Activated T-cell treated with anti-CD3 and anti-CD28 coated beads, Interleukin-2, amount 50 U/mL, for 72 hours (primary cell): ENCODE data around the gene ADK. TPM values are rescaled to one million over a fixed set of nuclear protein-coding genes. Genes with fewer than 3 reads are reported as not detected.

Experiments
- ATAC-seq, 2 donors: fragments of 150-1000 bp; cut with Tn5 transposase; replicated peaks in 1 of 2; 2 replicates each; pipeline ENCODE4 v1.10.0; 2021; ENCODE audit warnings: moderate library complexity in 2 of 2, mild to moderate bottlenecking in 1 of 2
- DNase-seq, 2 donors: peaks; one replicate each; pipeline ENCODE4 v3.0.0; 2021 to 2022; ENCODE audit warnings: mixed read lengths in 1 of 2
- H3K27ac Mint-ChIP-seq: one replicate; pipeline ENCODE4 v1.8.0; 2022; ENCODE audit warnings: mild to moderate bottlenecking, moderate library complexity, mixed read lengths
- H3K27me3 Mint-ChIP-seq: one replicate; pipeline ENCODE4 v1.8.0; 2022; ENCODE audit warnings: low read depth, mixed read lengths
- H3K36me3 Mint-ChIP-seq, 2 donors: one replicate each; pipeline ENCODE4 v1.8.0; 2022; ENCODE audit warnings: mixed read lengths in 2 of 2, mild to moderate bottlenecking in 1 of 2; ENCODE audit not compliant: insufficient read depth in 2 of 2
- H3K4me1 Mint-ChIP-seq: one replicate; pipeline ENCODE4 v1.8.0; 2022; ENCODE audit warnings: low read depth, mixed read lengths
- H3K4me3 Mint-ChIP-seq, 2 donors: one replicate each; pipeline ENCODE4 v1.8.0; 2022; ENCODE audit warnings: mild to moderate bottlenecking in 2 of 2, mixed read lengths in 2 of 2, moderate library complexity in 2 of 2
- H3K9me3 Mint-ChIP-seq, 2 donors: one replicate each; pipeline ENCODE4 v1.8.0; 2022; ENCODE audit warnings: mixed read lengths in 2 of 2
- total RNA-seq, 2 donors: library from RNA; stranded (reverse); gene quantifications; one replicate each; pipeline ENCODE4 v1.2.3, GENCODE V29; 2022

ADK gene
- total RNA-seq, 2 donors from 2014 or later = 56.2 to 60.0 TPM

DNA sequence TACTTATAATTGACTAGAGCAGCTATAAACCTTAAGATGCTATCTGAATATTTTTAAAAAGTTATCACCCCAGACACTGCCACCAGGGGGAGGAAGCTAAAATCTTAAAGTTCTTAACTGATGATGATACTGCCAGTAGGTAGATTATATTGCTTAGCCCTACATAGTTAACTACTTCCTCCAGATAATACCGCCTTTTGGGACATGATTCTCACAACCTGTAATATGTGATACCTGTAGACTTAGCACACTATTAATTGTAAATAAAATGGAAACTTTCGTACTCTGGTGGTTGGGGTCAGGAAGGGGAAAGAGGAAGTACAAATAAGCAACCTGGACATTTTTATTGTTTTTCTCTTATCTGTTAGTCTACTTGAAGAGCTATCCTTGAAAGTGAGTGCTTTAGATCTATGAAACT lies 268.9 kb downstream of the ADK start:
- Mint-ChIP-seq H3K36me3 (peaks cover 1 to 6% of the 10 kb centered on the region in 2 donors), H3K9me3 (peaks cover 1 to 2% of the 10 kb centered on the region in 2 donors)
- ATAC-seq = no peak

DNA sequence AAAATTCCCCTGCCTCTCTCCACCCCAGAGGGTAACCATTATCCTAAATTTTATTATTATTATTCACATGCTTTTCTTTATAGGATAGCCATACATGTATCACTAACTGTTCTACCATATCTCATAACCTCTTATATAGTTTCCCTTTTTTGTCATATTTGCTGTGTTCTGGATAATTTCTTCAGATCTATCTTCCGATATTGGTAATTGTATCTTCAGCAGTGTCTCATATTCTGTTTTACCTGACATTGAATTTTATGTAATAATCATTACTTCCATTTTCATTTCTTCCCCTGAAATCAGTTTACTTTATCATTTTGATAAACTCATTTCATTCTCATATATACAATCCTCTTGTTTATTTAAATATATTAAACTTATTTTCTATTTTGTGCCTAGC lies 273.5 kb downstream of the ADK start:
- Mint-ChIP-seq H3K27me3 (no peaks in the 10 kb centered on the region), H3K27ac (peak overlapping the region; percentile 67), H3K4me3 (no peak overlapping the region), H3K36me3 (peaks cover 1 to 6% of the 10 kb centered on the region in 2 donors), H3K9me3 (peaks cover 1 to 2% of the 10 kb centered on the region in 2 donors), H3K4me1 (no peaks in the 10 kb centered on the region)
- DNase-seq (no peak), ATAC-seq (no peak)

More for the DNA sequence above, 268.9 kb downstream of the ADK start:
- Mint-ChIP-seq H3K4me3 (no peak overlapping the region), H3K27me3 (no peaks in the 10 kb centered on the region), H3K27ac (no peak overlapping the region), H3K4me1 (no peaks in the 10 kb centered on the region)
- peak; percentile 17 to 23 for DNase-seq

DNA sequence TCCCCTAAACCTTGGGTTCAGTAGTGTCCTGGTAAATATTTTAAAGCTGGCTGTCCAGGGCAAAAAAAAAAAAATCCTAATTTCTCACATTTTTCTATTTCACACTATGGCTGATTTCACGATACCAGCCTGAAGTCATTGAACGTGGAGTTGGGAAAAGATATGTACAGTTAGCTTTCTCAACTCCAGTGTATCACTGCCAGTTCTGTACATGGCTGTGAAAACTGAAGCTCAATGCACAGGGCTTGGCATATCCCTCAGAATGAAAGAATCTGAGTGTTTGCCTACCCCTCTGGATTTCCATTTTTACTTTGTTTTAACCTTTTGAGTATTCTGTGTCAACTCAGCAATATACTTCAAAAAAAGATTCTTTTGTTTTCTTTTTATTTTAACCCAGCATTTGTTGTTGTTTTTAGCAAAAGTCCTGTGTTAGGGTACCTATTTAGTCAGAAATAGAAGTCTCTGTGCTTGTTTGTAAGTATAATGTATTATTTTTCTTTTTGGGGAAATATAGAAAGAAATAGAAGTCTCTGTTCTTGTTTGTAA lies 274.5 kb downstream of the ADK start:
- Mint-ChIP-seq H3K9me3 (peaks cover 1 to 2% of the 10 kb centered on the region in 2 donors), H3K27ac (no peak overlapping the region), H3K4me1 (no peaks in the 10 kb centered on the region), H3K27me3 (no peaks in the 10 kb centered on the region), H3K4me3 (no peak overlapping the region), H3K36me3 (peaks cover 1 to 7% of the 10 kb centered on the region in 2 donors)
- no peak for DNase-seq
- no peak for ATAC-seq

DNA sequence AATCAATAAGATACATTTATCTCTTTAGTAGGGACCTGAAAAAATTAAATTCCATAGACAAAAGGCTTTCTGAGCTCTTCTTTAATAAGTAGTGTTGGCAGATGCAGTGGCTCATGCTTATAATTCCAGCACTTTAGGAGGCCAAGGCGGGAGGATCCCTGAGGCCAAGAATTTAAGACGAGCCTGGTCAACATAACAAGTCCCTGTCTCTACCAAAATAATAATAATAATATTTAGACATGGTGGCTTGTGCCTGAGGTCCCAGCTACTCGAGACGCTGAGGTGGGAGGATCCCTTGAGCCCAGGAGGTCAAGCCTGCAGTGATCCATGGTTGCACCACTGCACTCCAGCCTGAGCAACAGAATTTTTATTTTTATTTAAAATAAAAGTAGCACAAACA lies 280.8 kb downstream of the ADK start:
- Mint-ChIP-seq H3K36me3 (peaks cover 1 to 7% of the 10 kb centered on the region in 2 donors), H3K9me3 (peaks cover 0 to 2% of the 10 kb centered on the region in 2 donors), H3K27me3 (no peaks in the 10 kb centered on the region), H3K4me1 (no peaks in the 10 kb centered on the region), H3K4me3 (no peak overlapping the region), H3K27ac (no peak overlapping the region)
- DNase-seq (no peak), ATAC-seq (no peak)

DNA sequence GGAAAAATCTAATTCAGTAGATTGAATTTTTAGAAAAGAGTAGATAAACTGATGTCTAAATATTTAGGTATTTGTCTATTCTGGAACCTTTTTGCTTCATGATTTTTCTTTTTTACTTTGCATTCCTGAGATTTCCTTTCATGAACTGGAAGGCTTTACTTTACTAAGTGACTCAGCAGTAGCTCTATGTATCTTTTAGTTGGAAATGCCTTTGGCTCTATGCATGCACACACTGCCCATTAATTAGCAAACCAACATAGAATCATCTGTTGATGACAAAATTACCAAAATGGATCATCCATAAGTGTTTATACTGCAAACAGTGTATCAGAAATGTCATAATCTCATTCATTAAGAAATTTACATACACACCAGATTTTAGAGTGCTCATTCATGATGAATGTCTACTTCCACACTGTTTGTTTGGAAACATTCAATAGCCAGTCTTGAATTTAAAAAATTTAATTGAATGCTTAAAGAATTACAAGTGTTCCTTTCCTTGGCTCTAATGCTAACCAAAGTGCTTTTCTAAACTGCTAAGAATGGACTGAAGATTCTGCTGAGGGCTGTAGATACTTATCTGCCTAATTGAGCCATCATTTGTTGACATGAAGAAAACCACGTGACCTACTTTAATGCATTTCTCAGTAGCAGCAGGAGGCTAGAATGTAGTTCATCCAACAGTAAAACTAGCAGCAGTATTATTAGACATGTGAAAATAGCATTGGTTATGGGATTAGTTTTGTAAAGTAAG lies 282.0 kb downstream of the ADK start:
- no peaks in the 10 kb centered on the region for H3K27me3 Mint-ChIP-seq
- H3K4me1 Mint-ChIP-seq = peaks cover 5% of the 10 kb centered on the region
- H3K4me3 Mint-ChIP-seq = no peak overlapping the region
- H3K9me3 Mint-ChIP-seq = peaks cover 0 to 2% of the 10 kb centered on the region in 2 donors
- DNase-seq = no peak
- H3K27ac Mint-ChIP-seq = no peak overlapping the region
- ATAC-seq = no peak
- peaks cover 1 to 7% of the 10 kb centered on the region in 2 donors for H3K36me3 Mint-ChIP-seq

DNA sequence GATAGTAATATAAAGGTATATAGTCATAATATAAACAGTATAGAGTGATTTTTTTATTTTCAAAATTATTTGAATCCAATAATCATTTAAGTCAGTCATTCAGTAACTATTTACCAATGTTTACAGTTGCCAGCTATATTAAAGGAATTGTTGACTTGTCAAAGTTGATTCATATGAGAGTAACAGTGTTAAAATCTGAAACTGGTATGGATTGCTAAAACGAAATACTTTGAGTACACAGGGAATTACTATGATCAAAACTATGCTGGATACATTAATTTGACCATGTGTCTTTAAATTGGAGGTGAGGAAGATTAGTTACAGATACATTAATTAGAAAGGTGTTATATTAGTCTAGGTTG lies 282.6 kb downstream of the ADK start:
- DNase-seq = no peak
- no peak overlapping the region for H3K4me3 Mint-ChIP-seq
- peak overlapping the region; percentile 73 for H3K27ac Mint-ChIP-seq
- peaks cover 6% of the 10 kb centered on the region for H3K4me1 Mint-ChIP-seq
- no peak for ATAC-seq
- H3K36me3 Mint-ChIP-seq = peaks cover 1 to 9% of the 10 kb centered on the region in 2 donors
- no peaks in the 10 kb centered on the region for H3K27me3 Mint-ChIP-seq
- H3K9me3 Mint-ChIP-seq = peaks cover 0 to 2% of the 10 kb centered on the region in 2 donors

DNA sequence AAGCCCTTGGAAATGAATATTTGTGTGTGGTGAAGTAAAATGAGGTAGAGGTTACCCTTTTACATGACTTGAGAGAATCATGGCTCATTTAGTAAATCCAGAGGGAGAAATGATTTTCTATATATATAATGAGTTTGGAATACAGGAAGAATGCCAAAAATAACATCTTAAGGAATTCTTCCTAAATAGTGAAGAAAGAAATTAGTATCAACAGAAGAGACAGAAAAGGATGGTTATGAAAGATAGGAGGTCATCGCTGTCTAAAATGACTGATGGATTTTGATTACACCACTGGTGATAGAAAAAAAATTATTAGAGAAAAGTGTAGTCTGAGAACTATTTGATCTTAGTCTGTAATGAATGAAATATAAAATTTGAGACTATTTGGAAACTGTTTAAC lies 283.0 kb downstream of the ADK start:
- ATAC-seq (no peak), DNase-seq (no peak)
- Mint-ChIP-seq H3K27me3 (no peaks in the 10 kb centered on the region), H3K9me3 (peaks cover 0 to 2% of the 10 kb centered on the region in 2 donors), H3K4me3 (no peak overlapping the region), H3K27ac (peak overlapping the region; percentile 73), H3K4me1 (peaks cover 6% of the 10 kb centered on the region), H3K36me3 (peaks cover 1 to 12% of the 10 kb centered on the region in 2 donors)

DNA sequence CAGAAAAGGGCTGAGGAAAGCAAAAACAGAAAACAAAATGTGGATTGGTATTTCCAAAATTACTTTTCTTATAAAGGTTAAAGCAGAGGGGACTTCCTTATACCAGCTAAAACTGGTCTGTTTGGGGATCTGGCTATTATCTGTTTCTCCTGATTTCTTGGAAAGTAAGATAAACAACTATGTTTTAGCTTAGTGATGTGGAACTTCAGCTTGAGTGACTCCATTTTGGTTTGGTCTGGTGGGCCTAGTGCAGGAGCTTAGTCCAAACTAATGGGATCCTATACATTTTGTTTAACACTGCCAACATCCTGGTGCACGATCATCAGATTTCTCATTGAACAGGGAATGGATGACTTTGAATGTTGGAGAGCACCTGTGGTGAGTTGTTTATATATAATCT lies 283.5 kb downstream of the ADK start:
- H3K27me3 Mint-ChIP-seq = no peaks in the 10 kb centered on the region
- no peak for DNase-seq
- peaks cover 6% of the 10 kb centered on the region for H3K4me1 Mint-ChIP-seq
- H3K4me3 Mint-ChIP-seq = no peak overlapping the region
- ATAC-seq = no peak
- peaks cover 1 to 12% of the 10 kb centered on the region in 2 donors for H3K36me3 Mint-ChIP-seq
- no peak overlapping the region for H3K27ac Mint-ChIP-seq
- H3K9me3 Mint-ChIP-seq = peaks cover 0 to 2% of the 10 kb centered on the region in 2 donors

DNA sequence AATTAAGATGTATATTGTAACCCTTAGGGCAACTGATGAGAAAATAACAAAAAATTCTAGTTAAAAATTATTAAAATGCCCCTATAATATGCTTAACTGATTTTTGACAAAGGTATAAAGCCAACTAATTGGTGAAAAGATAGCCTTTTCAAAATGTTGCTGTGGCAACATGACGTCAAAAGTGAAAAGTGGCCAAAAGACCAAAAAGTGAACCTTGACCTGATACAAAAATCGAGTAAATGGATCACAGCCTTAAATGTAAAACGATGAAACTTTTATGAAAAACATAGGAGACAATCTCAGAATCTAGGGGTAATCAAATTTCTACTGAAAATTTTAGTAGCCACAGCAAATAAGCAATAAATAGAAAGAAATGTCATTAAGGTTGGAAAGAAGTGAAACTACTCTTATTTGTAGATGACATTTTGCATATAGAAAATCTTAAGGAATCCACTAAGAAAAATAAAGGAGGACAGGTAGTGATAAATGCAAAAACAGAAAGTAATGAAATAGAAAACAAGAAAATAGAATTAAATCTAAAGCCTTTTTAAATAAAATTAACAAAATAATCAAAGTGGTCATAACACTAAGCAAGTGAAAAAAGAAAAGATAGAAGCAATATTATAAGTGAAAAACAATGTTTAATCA lies 285.6 kb downstream of the ADK start:
- H3K9me3 Mint-ChIP-seq = no peaks in the 10 kb centered on the region
- H3K36me3 Mint-ChIP-seq = peaks cover 1 to 6% of the 10 kb centered on the region in 2 donors
- DNase-seq (no peak), ATAC-seq (no peak)
- peaks cover 6% of the 10 kb centered on the region for H3K4me1 Mint-ChIP-seq
- H3K27me3 Mint-ChIP-seq = no peaks in the 10 kb centered on the region
- no peak overlapping the region for H3K4me3 Mint-ChIP-seq
- H3K27ac Mint-ChIP-seq = no peak overlapping the region

DNA sequence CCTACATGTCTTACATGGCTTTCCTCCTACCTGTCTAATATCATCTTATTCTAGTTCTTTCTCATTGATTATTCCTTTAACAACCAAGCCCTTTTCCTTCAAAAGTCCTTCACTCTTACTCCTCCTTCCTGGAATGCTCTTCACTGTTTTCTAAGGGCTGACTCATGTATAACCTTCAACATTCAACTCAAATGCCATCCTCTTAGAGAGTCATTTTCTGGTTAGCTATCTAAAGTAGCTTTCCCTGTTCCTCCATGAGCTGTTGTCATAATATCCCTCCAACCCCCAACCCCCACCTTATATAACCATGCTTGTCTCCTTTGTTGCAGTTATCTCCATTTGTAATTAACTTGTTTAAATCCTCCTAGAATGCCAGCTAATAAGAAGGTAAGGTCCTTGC lies 286.8 kb downstream of the ADK start:
- Mint-ChIP-seq H3K36me3 (peaks cover 1 to 6% of the 10 kb centered on the region in 2 donors), H3K4me3 (no peak overlapping the region), H3K27me3 (no peaks in the 10 kb centered on the region), H3K27ac (no peak overlapping the region), H3K4me1 (peaks cover 6% of the 10 kb centered on the region), H3K9me3 (no peaks in the 10 kb centered on the region)
- DNase-seq (no peak), ATAC-seq (no peak)

DNA sequence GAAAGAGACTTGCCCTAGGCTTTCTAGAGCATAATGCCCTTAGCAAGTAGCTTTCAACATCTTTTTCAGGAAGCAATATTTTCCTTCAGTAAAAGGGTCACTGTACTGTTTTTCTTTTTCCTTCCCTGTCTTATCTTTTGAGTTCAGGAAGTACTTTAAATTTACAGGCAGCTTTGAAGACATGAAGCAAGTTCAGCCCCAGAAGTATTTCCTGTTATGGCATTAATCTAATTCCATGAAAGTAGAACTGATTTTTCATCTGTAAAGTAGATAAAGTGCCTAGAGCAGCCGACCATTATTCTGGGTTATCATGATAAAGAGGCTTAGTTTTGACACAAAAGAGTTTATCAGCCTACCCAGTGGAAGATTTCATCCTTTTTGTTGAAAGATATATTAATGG lies 288.2 kb downstream of the ADK start:
- H3K4me3 Mint-ChIP-seq = no peak overlapping the region
- H3K27ac Mint-ChIP-seq = no peak overlapping the region
- no peak for DNase-seq
- H3K27me3 Mint-ChIP-seq = no peaks in the 10 kb centered on the region
- no peaks in the 10 kb centered on the region for H3K9me3 Mint-ChIP-seq
- no peak for ATAC-seq
- peaks cover 6% of the 10 kb centered on the region for H3K4me1 Mint-ChIP-seq
- H3K36me3 Mint-ChIP-seq = peaks cover 1 to 6% of the 10 kb centered on the region in 2 donors

DNA sequence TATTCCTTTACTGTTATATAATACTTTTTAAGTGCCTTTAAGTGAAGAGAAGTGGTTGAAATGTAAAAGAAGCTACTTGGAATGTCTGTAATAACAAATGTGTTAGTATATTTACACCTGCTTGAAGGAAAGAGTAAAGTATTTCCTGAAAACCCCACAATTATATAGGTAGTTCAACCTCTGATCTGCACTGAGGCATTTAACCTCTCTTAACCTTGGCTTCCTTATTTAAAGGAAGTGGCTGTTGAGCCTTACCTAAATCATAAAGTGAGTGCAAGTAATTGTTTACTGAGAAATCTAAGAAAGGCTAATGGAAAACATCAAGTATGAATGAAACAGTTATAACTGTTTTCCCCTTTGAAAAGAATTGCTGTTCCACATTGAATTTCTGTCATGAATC lies 294.5 kb downstream of the ADK start:
- DNase-seq = no peak
- Mint-ChIP-seq H3K4me3 (no peak overlapping the region), H3K27ac (no peak overlapping the region), H3K9me3 (no peaks in the 10 kb centered on the region), H3K27me3 (no peaks in the 10 kb centered on the region), H3K4me1 (no peaks in the 10 kb centered on the region), H3K36me3 (no peaks in the 10 kb centered on the region)
- ATAC-seq = no peak

DNA sequence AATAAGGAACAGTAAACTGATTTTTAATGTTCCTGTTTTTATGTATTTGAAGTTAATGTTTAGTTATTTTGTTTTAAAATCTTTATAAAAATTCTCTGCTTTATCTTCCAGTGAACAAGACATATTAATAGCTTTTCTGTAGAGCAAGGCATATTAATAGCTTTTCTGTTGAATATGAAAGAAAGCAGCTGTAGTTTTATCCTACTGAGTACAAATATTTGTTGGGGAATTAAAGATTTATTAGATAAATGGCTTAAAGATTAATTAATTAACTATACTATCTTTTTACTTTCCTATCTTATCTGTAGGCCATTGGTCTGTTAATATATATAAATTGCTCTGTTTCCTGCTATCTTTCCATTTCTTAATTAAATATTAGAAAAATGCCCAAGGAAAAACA lies 299.6 kb downstream of the ADK start:
- peaks cover 14% of the 10 kb centered on the region for H3K4me1 Mint-ChIP-seq
- H3K27ac Mint-ChIP-seq = no peak overlapping the region
- ATAC-seq = no peak
- peaks cover 2 to 6% of the 10 kb centered on the region in 2 donors for H3K36me3 Mint-ChIP-seq
- DNase-seq = no peak
- no peak overlapping the region for H3K4me3 Mint-ChIP-seq
- H3K27me3 Mint-ChIP-seq = no peaks in the 10 kb centered on the region
- H3K9me3 Mint-ChIP-seq = no peaks in the 10 kb centered on the region
